ENCODE results near the gene UBXN7.

The UBXN7 gene

DNA sequence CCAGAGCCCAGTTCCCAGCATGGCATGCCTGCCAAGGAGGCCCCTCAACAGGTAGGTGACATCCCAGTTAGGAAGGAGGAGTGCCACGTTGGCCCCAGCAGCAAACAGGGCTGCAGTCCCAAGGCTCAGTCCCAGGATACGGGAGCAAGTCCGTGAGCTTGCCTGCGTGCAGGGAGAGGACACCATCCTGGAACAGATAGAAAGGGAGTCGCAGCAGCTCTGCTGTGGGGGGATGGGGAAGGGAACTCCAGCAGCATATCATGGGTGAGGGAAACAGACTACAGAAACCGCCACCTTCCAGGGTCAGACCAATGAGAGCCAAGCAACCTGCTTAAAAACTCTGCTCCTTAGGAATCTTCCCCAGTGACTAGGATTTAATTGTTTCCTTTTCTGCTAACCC lies 104.8 kb downstream of the UBXN7 start:
- H2AFZ ChIP-seq (ENCODE audit: low read depth, low read length), result no peak overlapping the region
- H3K9me3 ChIP-seq (ENCODE audit: insufficient read depth, low read length), result no peaks in the 10 kb centered on the region
- no peak overlapping the region for H3K9ac ChIP-seq (ENCODE audit: low read length)
- TF ChIP-seq EZH2phosphoT487 (IDR thresholded peaks at IDR 0.05; ENCODE audit: low read depth), result no peak
- TF ChIP-seq, protein P1, sequence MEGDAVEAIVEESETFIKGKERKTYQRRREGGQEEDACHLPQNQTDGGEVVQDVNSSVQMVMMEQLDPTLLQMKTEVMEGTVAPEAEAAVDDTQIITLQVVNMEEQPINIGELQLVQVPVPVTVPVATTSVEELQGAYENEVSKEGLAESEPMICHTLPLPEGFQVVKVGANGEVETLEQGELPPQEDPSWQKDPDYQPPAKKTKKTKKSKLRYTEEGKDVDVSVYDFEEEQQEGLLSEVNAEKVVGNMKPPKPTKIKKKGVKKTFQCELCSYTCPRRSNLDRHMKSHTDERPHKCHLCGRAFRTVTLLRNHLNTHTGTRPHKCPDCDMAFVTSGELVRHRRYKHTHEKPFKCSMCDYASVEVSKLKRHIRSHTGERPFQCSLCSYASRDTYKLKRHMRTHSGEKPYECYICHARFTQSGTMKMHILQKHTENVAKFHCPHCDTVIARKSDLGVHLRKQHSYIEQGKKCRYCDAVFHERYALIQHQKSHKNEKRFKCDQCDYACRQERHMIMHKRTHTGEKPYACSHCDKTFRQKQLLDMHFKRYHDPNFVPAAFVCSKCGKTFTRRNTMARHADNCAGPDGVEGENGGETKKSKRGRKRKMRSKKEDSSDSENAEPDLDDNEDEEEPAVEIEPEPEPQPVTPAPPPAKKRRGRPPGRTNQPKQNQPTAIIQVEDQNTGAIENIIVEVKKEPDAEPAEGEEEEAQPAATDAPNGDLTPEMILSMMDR (IDR thresholded peaks at IDR 0.05; ENCODE audit: low read depth, low read length), result no peak
- no peaks in the 10 kb centered on the region for H3K36me3 ChIP-seq (replicated peaks; ENCODE audit: low read depth, low read length)
- H3K4me1 ChIP-seq (ENCODE audit: low read length), result no peaks in the 10 kb centered on the region
- H3K4me2 ChIP-seq (ENCODE audit: low read length), result no peak overlapping the region
- no peaks in the 10 kb centered on the region for H4K20me1 ChIP-seq (ENCODE audit: insufficient read depth, low read length)
- H3K4me3 ChIP-seq (ENCODE audit: low read length), result no peak overlapping the region
- no peaks in the 10 kb centered on the region for H3K27me3 ChIP-seq (ENCODE audit: low read depth, low read length)
- no peaks in the 10 kb centered on the region for H3K79me2 ChIP-seq (ENCODE audit: low read length)
- H3K27ac ChIP-seq (ENCODE audit: low read length), result no peak overlapping the region

DNA sequence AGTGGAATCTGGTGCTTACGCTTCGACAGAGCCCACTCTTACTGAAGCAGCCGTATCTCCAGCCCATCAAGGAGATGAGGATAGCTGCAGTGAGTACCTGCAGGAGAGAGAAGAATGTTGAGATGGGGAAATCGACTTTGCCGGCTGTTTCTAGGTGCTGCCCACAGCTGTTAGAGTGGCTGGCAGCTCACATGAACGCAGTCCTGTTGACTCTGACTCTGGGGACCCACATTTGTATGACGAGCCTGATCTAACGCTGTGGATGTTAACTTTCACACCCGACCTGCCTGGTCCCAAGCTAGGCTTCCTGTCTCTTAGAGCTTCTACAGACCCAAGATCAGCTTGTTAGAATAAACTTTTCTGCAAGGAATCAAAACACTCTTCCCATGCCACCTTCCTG lies 105.3 kb downstream of the UBXN7 start:
- TF ChIP-seq, protein P1 (IDR thresholded peaks at IDR 0.05; ENCODE audit: low read depth, low read length), result no peak
- TF ChIP-seq EZH2phosphoT487 (IDR thresholded peaks at IDR 0.05; ENCODE audit: low read depth), result no peak
- Histone ChIP-seq H3K9ac (ENCODE audit: low read length) (no peak overlapping the region), H3K27me3 (ENCODE audit: low read depth, low read length) (no peaks in the 10 kb centered on the region), H4K20me1 (ENCODE audit: insufficient read depth, low read length) (no peaks in the 10 kb centered on the region), H3K4me1 (ENCODE audit: low read length) (no peaks in the 10 kb centered on the region), H3K9me3 (ENCODE audit: insufficient read depth, low read length) (no peaks in the 10 kb centered on the region), H3K79me2 (ENCODE audit: low read length) (no peaks in the 10 kb centered on the region), H3K27ac (ENCODE audit: low read length) (no peak overlapping the region), H3K36me3 (replicated peaks; ENCODE audit: low read depth, low read length) (no peaks in the 10 kb centered on the region), H3K4me2 (ENCODE audit: low read length) (no peak overlapping the region), H2AFZ (ENCODE audit: low read depth, low read length) (no peak overlapping the region), H3K4me3 (ENCODE audit: low read length) (no peak overlapping the region)

DNA sequence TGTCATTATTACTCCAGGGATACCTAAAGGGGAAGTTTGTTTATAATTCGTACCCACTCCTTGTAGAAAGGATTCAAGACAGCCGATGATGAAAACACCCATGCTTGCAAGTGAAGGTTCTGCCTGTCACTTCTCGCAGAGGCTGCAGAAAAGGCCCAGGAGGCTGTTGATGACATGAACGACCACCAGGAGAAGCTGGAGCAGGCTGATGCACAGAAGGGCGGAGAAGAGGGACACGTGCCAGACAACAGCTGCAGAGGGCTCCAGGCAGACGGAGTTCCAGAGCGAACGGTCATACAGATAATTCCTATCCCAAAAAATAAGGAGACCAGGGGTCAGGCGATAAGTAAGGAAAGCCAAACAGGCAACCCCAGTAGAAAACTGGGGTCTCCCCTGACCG lies 108.5 kb downstream of the UBXN7 start:
- Histone ChIP-seq H3K4me1 (ENCODE audit: low read length) (no peaks in the 10 kb centered on the region), H3K4me2 (ENCODE audit: low read length) (no peak overlapping the region), H3K36me3 (replicated peaks; ENCODE audit: low read depth, low read length) (no peaks in the 10 kb centered on the region), H4K20me1 (ENCODE audit: insufficient read depth, low read length) (no peaks in the 10 kb centered on the region), H3K4me3 (ENCODE audit: low read length) (no peak overlapping the region), H3K9me3 (ENCODE audit: insufficient read depth, low read length) (no peaks in the 10 kb centered on the region), H3K27ac (ENCODE audit: low read length) (no peak overlapping the region), H3K9ac (ENCODE audit: low read length) (no peak overlapping the region), H3K27me3 (ENCODE audit: low read depth, low read length) (no peaks in the 10 kb centered on the region), H3K79me2 (ENCODE audit: low read length) (no peaks in the 10 kb centered on the region), H2AFZ (ENCODE audit: low read depth, low read length) (no peak overlapping the region)
- TF ChIP-seq, protein P1 (IDR thresholded peaks at IDR 0.05; ENCODE audit: low read depth, low read length), result no peak
- TF ChIP-seq EZH2phosphoT487 (IDR thresholded peaks at IDR 0.05; ENCODE audit: low read depth), result no peak

DNA sequence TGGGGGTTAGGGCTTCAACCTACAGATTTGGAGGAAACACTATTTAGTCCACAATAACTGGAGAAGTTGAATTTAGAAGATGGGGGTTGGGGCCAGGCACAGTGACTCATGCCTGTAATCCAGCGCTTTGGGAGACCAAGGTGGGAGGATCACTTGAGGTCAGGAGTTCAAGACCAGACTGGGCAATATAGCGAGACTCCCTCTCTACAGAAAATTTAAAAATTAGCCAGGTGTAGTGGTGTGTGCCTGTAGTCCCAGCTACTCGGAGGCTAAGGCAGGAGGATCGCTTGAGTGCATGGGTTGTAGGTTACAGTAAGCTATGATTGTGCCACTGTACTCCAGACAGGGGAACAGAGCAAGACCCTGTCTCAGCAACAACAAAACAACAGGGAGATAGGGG lies 109.2 kb downstream of the UBXN7 start:
- no peaks in the 10 kb centered on the region for H3K36me3 ChIP-seq (replicated peaks; ENCODE audit: low read depth, low read length)
- no peak overlapping the region for H3K9ac ChIP-seq (ENCODE audit: low read length)
- no peaks in the 10 kb centered on the region for H3K4me1 ChIP-seq (ENCODE audit: low read length)
- H3K4me2 ChIP-seq (ENCODE audit: low read length), result no peak overlapping the region
- H3K27me3 ChIP-seq (ENCODE audit: low read depth, low read length), result no peaks in the 10 kb centered on the region
- H3K27ac ChIP-seq (ENCODE audit: low read length), result no peak overlapping the region
- H4K20me1 ChIP-seq (ENCODE audit: insufficient read depth, low read length), result no peaks in the 10 kb centered on the region
- H2AFZ ChIP-seq (ENCODE audit: low read depth, low read length), result no peak overlapping the region
- no peaks in the 10 kb centered on the region for H3K79me2 ChIP-seq (ENCODE audit: low read length)
- H3K4me3 ChIP-seq (ENCODE audit: low read length), result no peak overlapping the region
- no peaks in the 10 kb centered on the region for H3K9me3 ChIP-seq (ENCODE audit: insufficient read depth, low read length)
- TF ChIP-seq EZH2phosphoT487 (IDR thresholded peaks at IDR 0.05; ENCODE audit: low read depth), result no peak
- TF ChIP-seq, protein P1 (IDR thresholded peaks at IDR 0.05; ENCODE audit: low read depth, low read length), result no peak

All from OCI-LY3 (cell line).